WTC11 (cell line): ENCODE results near the gene PHF13.

Experiments used
- CREB1 ChIP-seq: sonication (generic); formaldehyde crosslinking; IDR thresholded peaks from 2 replicates; pipeline ENCODE4 v1.8.0; 2023; ENCODE audit warnings: mild to moderate bottlenecking, missing genetic modification reagents
- CREM ChIP-seq: sonication (generic); formaldehyde crosslinking; IDR thresholded peaks from 2 replicates; pipeline ENCODE4 v1.8.1; 2022; ENCODE audit warnings: mild to moderate bottlenecking, missing genetic modification reagents, moderate library complexity
- NFE2L1 ChIP-seq: sonication (generic); formaldehyde crosslinking; IDR thresholded peaks from 2 replicates; pipeline ENCODE4 v1.8.1; 2023; ENCODE audit warnings: missing genetic modification reagents
- RORB ChIP-seq: fragments of 250-450 bp; sonication (Bioruptor Pico); IDR thresholded peaks from 2 replicates; pipeline ENCODE4 v1.9.0; 2021; ENCODE audit warnings: mild to moderate bottlenecking
- SP1 ChIP-seq: sonication (generic); formaldehyde crosslinking; conservative IDR thresholded peaks from 2 replicates; pipeline ENCODE4 v1.8.1; 2022; ENCODE audit warnings: missing genetic modification reagents
- USF2 ChIP-seq: sonication (generic); formaldehyde crosslinking; IDR thresholded peaks from 2 replicates; pipeline ENCODE4 v1.8.1; 2023; ENCODE audit warnings: mild to moderate bottlenecking, missing genetic modification reagents, moderate library complexity
- ZBTB43 ChIP-seq: sonication (generic); formaldehyde crosslinking; IDR thresholded peaks from 2 replicates; pipeline ENCODE4 v1.8.1; 2023; ENCODE audit warnings: mild to moderate bottlenecking, missing genetic modification reagents
- ZNF219 ChIP-seq: sonication (generic); formaldehyde crosslinking; IDR thresholded peaks from 2 replicates; pipeline ENCODE4 v1.8.0; 2023; ENCODE audit warnings: missing genetic modification reagents, mild to moderate bottlenecking, borderline replicate concordance
- ZNF416 ChIP-seq: fragments of 250-450 bp; sonication (Bioruptor Pico); IDR thresholded peaks from 2 replicates; pipeline ENCODE4 v1.9.0; 2021; ENCODE audit warnings: mild to moderate bottlenecking, inconsistent platforms
- TF ChIP-seq, protein P1 (sequence below): fragments of 200-600 bp; IDR thresholded peaks from 2 replicates; pipeline ENCODE4 v1.8.0; 2022; ENCODE audit warnings: antibody characterized with exemption
- TF ChIP-seq, protein P2 (sequence below): sonication (generic); formaldehyde crosslinking; IDR thresholded peaks from 2 replicates; pipeline ENCODE4 v1.8.0; 2022; ENCODE audit warnings: mild to moderate bottlenecking, missing genetic modification reagents
- TF ChIP-seq, protein P3 (sequence below): sonication (generic); formaldehyde crosslinking; IDR thresholded peaks from 2 replicates; pipeline ENCODE4 v1.8.1; 2022; ENCODE audit warnings: low read depth, missing genetic modification reagents, borderline replicate concordance
- TF ChIP-seq, protein P4 (sequence below): sonication (generic); formaldehyde crosslinking; IDR thresholded peaks from 2 replicates; pipeline ENCODE4 v1.8.1; 2023; ENCODE audit warnings: mild to moderate bottlenecking, missing genetic modification reagents

GRCh38 chr1:6653436-6654290 lies 40.1 kb downstream of the PHF13 start:
- TF ChIP-seq, protein P1, sequence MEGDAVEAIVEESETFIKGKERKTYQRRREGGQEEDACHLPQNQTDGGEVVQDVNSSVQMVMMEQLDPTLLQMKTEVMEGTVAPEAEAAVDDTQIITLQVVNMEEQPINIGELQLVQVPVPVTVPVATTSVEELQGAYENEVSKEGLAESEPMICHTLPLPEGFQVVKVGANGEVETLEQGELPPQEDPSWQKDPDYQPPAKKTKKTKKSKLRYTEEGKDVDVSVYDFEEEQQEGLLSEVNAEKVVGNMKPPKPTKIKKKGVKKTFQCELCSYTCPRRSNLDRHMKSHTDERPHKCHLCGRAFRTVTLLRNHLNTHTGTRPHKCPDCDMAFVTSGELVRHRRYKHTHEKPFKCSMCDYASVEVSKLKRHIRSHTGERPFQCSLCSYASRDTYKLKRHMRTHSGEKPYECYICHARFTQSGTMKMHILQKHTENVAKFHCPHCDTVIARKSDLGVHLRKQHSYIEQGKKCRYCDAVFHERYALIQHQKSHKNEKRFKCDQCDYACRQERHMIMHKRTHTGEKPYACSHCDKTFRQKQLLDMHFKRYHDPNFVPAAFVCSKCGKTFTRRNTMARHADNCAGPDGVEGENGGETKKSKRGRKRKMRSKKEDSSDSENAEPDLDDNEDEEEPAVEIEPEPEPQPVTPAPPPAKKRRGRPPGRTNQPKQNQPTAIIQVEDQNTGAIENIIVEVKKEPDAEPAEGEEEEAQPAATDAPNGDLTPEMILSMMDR, result no peak
- TF ChIP-seq, protein P2, sequence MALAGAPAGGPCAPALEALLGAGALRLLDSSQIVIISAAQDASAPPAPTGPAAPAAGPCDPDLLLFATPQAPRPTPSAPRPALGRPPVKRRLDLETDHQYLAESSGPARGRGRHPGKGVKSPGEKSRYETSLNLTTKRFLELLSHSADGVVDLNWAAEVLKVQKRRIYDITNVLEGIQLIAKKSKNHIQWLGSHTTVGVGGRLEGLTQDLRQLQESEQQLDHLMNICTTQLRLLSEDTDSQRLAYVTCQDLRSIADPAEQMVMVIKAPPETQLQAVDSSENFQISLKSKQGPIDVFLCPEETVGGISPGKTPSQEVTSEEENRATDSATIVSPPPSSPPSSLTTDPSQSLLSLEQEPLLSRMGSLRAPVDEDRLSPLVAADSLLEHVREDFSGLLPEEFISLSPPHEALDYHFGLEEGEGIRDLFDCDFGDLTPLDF, result no peak
- TF ChIP-seq ZNF416 (CRISPR knock-in tag) (no peak), CREM (CRISPR knock-in tag) (no peak), CREB1 (CRISPR knock-in tag) (no peak), SP1 (CRISPR knock-in tag) (no peak), NFE2L1 (CRISPR knock-in tag) (no peak), USF2 (CRISPR knock-in tag) (no peak), ZBTB43 (CRISPR knock-in tag) (no peak), ZNF219 (no peak), RORB (CRISPR knock-in tag) (no peak)
- TF ChIP-seq, protein P3, sequence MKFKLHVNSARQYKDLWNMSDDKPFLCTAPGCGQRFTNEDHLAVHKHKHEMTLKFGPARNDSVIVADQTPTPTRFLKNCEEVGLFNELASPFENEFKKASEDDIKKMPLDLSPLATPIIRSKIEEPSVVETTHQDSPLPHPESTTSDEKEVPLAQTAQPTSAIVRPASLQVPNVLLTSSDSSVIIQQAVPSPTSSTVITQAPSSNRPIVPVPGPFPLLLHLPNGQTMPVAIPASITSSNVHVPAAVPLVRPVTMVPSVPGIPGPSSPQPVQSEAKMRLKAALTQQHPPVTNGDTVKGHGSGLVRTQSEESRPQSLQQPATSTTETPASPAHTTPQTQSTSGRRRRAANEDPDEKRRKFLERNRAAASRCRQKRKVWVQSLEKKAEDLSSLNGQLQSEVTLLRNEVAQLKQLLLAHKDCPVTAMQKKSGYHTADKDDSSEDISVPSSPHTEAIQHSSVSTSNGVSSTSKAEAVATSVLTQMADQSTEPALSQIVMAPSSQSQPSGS (CRISPR knock-in tag), result no peak
- TF ChIP-seq, protein P4, sequence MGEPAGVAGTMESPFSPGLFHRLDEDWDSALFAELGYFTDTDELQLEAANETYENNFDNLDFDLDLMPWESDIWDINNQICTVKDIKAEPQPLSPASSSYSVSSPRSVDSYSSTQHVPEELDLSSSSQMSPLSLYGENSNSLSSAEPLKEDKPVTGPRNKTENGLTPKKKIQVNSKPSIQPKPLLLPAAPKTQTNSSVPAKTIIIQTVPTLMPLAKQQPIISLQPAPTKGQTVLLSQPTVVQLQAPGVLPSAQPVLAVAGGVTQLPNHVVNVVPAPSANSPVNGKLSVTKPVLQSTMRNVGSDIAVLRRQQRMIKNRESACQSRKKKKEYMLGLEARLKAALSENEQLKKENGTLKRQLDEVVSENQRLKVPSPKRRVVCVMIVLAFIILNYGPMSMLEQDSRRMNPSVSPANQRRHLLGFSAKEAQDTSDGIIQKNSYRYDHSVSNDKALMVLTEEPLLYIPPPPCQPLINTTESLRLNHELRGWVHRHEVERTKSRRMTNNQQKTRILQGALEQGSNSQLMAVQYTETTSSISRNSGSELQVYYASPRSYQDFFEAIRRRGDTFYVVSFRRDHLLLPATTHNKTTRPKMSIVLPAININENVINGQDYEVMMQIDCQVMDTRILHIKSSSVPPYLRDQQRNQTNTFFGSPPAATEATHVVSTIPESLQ, result no peak
